ENCODE results near the gene KIF26B.

Gene KIF26B

GRCh38 chr1:245566952-245567351, 412.2 kb downstream of the KIF26B start:
- DNase-seq (ENCODE audit: low read depth in 2 of 2) = no peak

- DNase-seq (ENCODE audit: low read depth in 2 of 2) = no peak
Observed at GRCh38 chr1:245571815-245572294, 417.1 kb downstream of the KIF26B start.

- no peak for DNase-seq (ENCODE audit: low read depth in 2 of 2)
Observed at GRCh38 chr1:245572709-245573108, 417.9 kb downstream of the KIF26B start.

- DNase-seq (ENCODE audit: low read depth in 2 of 2) = no peak
Observed at GRCh38 chr1:245575710-245576109, 420.9 kb downstream of the KIF26B start.

- DNase-seq (ENCODE audit: low read depth in 2 of 2) = no peak
Observed at GRCh38 chr1:245576323-245576722, 421.5 kb downstream of the KIF26B start.

- DNase-seq (ENCODE audit: low read depth in 2 of 2) = no peak
Observed at GRCh38 chr1:245577191-245578157, 422.7 kb downstream of the KIF26B start.

GRCh38 chr1:245578308-245578707, 423.5 kb downstream of the KIF26B start:
- DNase-seq (ENCODE audit: low read depth in 2 of 2) = no peak

GRCh38 chr1:245578771-245579170, 424.0 kb downstream of the KIF26B start:
- no peak for DNase-seq (ENCODE audit: low read depth in 2 of 2)

GRCh38 chr1:245579881-245580280, 425.1 kb downstream of the KIF26B start:
- no peak for DNase-seq (ENCODE audit: low read depth in 2 of 2)

- DNase-seq (ENCODE audit: low read depth in 2 of 2) = no peak
Observed at GRCh38 chr1:245580651-245581050, 425.9 kb downstream of the KIF26B start.

GRCh38 chr1:245582026-245582425, 427.2 kb downstream of the KIF26B start:
- no peak for DNase-seq (ENCODE audit: low read depth in 2 of 2)

- DNase-seq (ENCODE audit: low read depth in 2 of 2) = no peak
Observed at GRCh38 chr1:245583081-245583480, 428.3 kb downstream of the KIF26B start.

GRCh38 chr1:245583575-245584330, 429.0 kb downstream of the KIF26B start:
- no peak for DNase-seq (ENCODE audit: low read depth in 2 of 2)

GRCh38 chr1:245585252-245585959, 430.6 kb downstream of the KIF26B start:
- DNase-seq (ENCODE audit: low read depth in 2 of 2) = peak; percentile 62 to 64

GRCh38 chr1:245587435-245588115, 432.8 kb downstream of the KIF26B start:
- no peak for DNase-seq (ENCODE audit: low read depth in 2 of 2)

- no peak for DNase-seq (ENCODE audit: low read depth in 2 of 2)
Observed at GRCh38 chr1:245588116-245588639, 433.4 kb downstream of the KIF26B start.

GRCh38 chr1:245589316-245589715, 434.5 kb downstream of the KIF26B start:
- DNase-seq (ENCODE audit: low read depth in 2 of 2) = no peak

- no peak for DNase-seq (ENCODE audit: low read depth in 2 of 2)
Observed at GRCh38 chr1:245589906-245590305, 435.1 kb downstream of the KIF26B start.

GRCh38 chr1:245590726-245591125, 435.9 kb downstream of the KIF26B start:
- no peak for DNase-seq (ENCODE audit: low read depth in 2 of 2)

GRCh38 chr1:245591346-245592188, 436.8 kb downstream of the KIF26B start:
- DNase-seq (ENCODE audit: low read depth in 2 of 2) = no peak
